D721Med (cell line): ENCODE data around the gene KCNS1.

Experiments
- DNase-seq: peaks from one replicate; pipeline ENCODE4 v3.0.0; 2011; ENCODE audit warnings: low spot score; ENCODE audit not compliant: insufficient read length
- FAIRE-seq: peaks from 2 replicates; lab custom pipeline; 2011; peaks lifted over from hg19 to GRCh38; lab: Jason Lieb, UNC
- CTCF ChIP-seq: IDR thresholded peaks from 2 replicates; pipeline ENCODE4 v1.5.1; 2012; ENCODE audit warnings: mild to moderate bottlenecking, control low read depth; ENCODE audit not compliant: insufficient read depth; ENCODE audit errors: missing control alignments

KCNS1 gene

GRCh38 chr20:45049904-45050471, 50.9 kb downstream of the KCNS1 start:
- FAIRE-seq (no peak), DNase-seq (no peak)
- no peak for TF ChIP-seq CTCF

GRCh38 chr20:45049438-45049837, 51.5 kb downstream of the KCNS1 start:
- DNase-seq, result no peak
- no peak for FAIRE-seq
- TF ChIP-seq CTCF, result no peak

DNA sequence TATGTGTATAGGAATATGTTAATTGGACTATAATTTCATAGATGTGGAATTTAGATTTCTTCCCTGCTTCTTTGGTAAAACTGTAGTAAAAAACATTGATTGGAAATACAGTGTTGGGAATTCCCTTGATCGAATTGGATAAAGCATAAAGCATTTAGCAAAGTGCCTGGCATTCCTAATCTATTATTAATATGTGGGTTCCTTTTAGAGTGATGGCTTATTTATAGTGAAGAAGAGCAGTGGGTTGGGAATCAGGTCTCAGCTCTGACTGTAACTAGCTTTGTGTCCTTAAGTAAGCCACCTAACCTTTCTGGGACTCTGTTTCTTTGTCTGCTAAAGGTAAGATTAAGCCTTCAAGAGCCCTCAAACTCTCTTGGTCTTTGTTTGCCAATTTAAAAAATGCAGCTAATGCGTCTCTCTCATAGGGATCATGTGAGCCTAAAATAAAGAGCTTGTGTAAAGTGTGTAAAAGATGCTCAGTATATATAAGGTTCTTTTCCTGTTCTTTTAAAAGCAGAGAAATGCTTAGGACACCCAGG, 53.3 kb downstream of the KCNS1 start:
- DNase-seq, result no peak
- no peak for FAIRE-seq
- no peak for TF ChIP-seq CTCF

DNA sequence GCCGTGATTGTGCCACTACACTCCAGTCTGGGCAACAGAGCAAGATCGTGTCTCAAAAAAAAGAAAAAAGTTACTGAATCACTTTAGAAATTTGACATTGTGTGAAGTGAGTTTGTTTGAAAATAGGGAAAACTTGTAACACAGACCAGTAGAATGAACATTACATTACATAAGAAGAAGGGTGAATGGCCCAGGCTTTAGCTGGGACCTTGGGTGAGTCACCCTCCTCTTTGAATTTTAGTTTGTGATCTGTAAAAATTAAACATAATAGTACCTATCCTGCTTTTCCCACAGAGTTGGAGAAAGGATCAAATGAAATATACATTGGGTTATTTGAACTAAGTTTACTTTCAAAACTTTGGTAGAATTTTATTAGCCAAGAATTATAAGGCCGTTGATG, 56.3 kb downstream of the KCNS1 start:
- TF ChIP-seq CTCF, result no peak
- DNase-seq, result no peak
- FAIRE-seq, result no peak

- DNase-seq (peak; percentile 28), FAIRE-seq (peak; percentile 44)
- TF ChIP-seq CTCF, result peak; percentile 97
These were observed 56.8 kb downstream of the KCNS1 start for GRCh38 chr20:45044084-45044573.

DNA sequence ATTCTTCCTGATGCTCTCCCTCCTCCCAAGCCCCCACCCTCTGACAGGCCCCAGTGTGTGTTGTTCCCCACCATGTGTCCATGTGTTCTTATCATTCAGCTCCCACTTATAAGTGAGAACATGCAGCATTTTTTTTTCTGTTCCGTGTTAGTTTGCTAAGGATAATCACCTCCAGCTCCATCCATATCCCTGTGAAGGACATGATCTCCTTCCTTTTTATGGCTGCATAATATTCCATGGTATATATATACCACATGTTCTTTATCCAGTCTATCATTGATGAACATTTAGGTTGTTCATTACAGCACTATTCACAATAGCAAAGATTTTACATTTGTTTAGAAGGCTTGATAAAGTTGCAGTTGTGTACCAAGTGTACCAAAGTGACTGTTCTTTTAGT, 57.9 kb downstream of the KCNS1 start:
- FAIRE-seq, result no peak

More for the DNA sequence above, 57.9 kb downstream of the KCNS1 start:
- no peak for TF ChIP-seq CTCF
- no peak for DNase-seq
